Mesothelial cell of epicardium (in vitro differentiated cells): ENCODE results near the gene ELK3. TPM values are rescaled to one million over a fixed set of nuclear protein-coding genes. Genes with fewer than 3 reads are reported as not detected.
A peak's percentile ranks its signal among the peaks of the same experiment; 100 is the strongest.

Experiments
- DNase-seq, 2 experiments: peaks; one replicate each; pipeline ENCODE4 v3.0.0; 2021; ENCODE audit warnings: low spot score in 2 of 2; ENCODE audit not compliant: unreplicated experiment in 2 of 2
- H3K27ac Mint-ChIP-seq: 2 replicates; pipeline ENCODE4 v1.8.0; 2021; ENCODE audit warnings: mixed read lengths
- H3K27me3 Mint-ChIP-seq: 2 replicates; pipeline ENCODE4 v1.8.0; 2021; ENCODE audit warnings: low read depth, mixed read lengths
- H3K36me3 Mint-ChIP-seq: 2 replicates; pipeline ENCODE4 v1.8.0; 2021; ENCODE audit warnings: mixed read lengths
- H3K4me1 Mint-ChIP-seq: 2 replicates; pipeline ENCODE4 v1.8.0; 2021; ENCODE audit warnings: mixed read lengths
- H3K4me3 Mint-ChIP-seq: 2 replicates; pipeline ENCODE4 v1.8.0; 2021; ENCODE audit warnings: mild to moderate bottlenecking, moderate library complexity, mixed read lengths
- H3K9me3 Mint-ChIP-seq: 2 replicates; pipeline ENCODE4 v1.8.0; 2021; ENCODE audit warnings: mixed read lengths
- total RNA-seq: library from RNA; stranded (reverse); gene quantifications from 3 replicates; pipeline ENCODE4 v1.2.1, GENCODE V29; 2021
- TF ChIP-seq, protein P1 (sequence below): fragments of 200-600 bp; sonication (generic); IDR thresholded peaks from one replicate; pipeline ENCODE4 v1.5.0; 2021; ENCODE audit warnings: antibody characterized with exemption; ENCODE audit not compliant: unreplicated experiment

The ELK3 gene
- total RNA-seq, 1 donor from 2014 or later, result 27.2 TPM

GRCh38 chr12:96194971-96195844, 1.0 kb downstream of the ELK3 start:
- Mint-ChIP-seq H3K4me3 (peak overlapping the region; percentile 93), H3K27me3 (no peaks in the 10 kb centered on the region), H3K36me3 (no peaks in the 10 kb centered on the region), H3K4me1 (peaks cover 20% of the 10 kb centered on the region), H3K27ac (peak overlapping the region; percentile 98), H3K9me3 (no peaks in the 10 kb centered on the region)
- peak in 1 of 2 experiments; percentile 54 for DNase-seq
- TF ChIP-seq, protein P1, sequence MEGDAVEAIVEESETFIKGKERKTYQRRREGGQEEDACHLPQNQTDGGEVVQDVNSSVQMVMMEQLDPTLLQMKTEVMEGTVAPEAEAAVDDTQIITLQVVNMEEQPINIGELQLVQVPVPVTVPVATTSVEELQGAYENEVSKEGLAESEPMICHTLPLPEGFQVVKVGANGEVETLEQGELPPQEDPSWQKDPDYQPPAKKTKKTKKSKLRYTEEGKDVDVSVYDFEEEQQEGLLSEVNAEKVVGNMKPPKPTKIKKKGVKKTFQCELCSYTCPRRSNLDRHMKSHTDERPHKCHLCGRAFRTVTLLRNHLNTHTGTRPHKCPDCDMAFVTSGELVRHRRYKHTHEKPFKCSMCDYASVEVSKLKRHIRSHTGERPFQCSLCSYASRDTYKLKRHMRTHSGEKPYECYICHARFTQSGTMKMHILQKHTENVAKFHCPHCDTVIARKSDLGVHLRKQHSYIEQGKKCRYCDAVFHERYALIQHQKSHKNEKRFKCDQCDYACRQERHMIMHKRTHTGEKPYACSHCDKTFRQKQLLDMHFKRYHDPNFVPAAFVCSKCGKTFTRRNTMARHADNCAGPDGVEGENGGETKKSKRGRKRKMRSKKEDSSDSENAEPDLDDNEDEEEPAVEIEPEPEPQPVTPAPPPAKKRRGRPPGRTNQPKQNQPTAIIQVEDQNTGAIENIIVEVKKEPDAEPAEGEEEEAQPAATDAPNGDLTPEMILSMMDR, result no peak

- Mint-ChIP-seq H3K4me3 (peak overlapping the region; percentile 93), H3K36me3 (no peaks in the 10 kb centered on the region), H3K27ac (peak overlapping the region; percentile 98), H3K4me1 (peaks cover 20% of the 10 kb centered on the region), H3K9me3 (no peaks in the 10 kb centered on the region), H3K27me3 (no peaks in the 10 kb centered on the region)
- DNase-seq, result peak in 1 of 2 experiments; percentile 45
- TF ChIP-seq, protein P1, result no peak
These were observed 1.8 kb downstream of the ELK3 start for GRCh38 chr12:96195845-96196451.

DNA sequence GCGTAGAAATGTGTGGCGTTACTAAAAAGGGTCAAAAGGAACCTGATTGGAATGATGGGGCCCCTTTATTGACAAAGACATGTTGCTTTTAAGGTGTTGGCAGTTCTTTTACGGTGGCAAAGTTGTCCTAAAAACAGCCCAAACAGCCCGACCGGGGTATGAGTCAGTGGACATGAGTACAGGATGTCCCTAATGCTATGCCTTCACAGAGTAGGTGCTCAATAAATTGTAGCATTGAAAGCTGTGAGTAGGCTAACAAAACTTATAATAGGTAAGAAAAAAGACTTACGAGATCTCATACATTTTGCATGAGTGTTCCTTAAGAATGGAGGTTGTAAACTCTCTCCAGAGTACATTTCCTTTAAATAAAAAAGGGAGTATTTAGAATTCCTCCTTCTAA, 2.6 kb downstream of the ELK3 start:
- Mint-ChIP-seq H3K4me1 (peaks cover 20% of the 10 kb centered on the region), H3K27me3 (no peaks in the 10 kb centered on the region), H3K36me3 (no peaks in the 10 kb centered on the region), H3K9me3 (no peaks in the 10 kb centered on the region), H3K27ac (no peak overlapping the region), H3K4me3 (peak overlapping the region; percentile 93)
- TF ChIP-seq, protein P1, result no peak
- DNase-seq, result no peak

DNA sequence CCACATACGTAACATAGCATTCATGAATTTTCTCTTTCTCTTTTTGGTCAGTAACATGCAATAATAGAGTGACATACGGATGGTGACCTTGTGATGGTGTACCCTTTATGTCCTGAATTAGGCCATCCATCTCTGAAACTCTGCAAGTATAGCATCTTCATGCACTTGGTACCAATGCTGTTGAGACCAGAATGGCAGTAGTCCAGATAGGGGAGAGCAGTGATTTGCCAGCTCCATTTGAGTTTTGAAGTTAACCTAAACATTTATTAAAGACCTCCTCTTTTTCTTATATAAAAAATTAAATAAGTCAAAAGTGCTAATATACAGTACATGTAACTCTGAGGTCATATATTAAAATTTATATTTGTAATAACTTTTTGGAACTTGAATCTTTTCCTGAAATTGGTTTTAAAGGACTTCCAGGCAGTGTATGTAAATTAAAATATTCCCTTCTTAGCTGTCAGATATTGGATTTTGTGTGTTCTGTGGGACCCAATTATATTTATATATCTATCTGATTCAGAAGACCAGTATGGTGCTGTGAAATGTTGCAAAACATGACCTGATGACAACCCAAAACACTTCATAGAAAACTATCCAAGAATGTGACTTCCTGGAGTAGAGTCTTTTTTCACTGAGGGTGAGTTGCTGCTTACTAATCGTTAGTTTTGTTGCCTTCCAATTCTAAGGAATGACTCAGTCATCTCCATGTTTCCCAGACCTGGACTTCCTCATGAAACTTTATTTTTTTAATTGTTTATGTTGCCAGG, 3.5 kb downstream of the ELK3 start:
- Mint-ChIP-seq H3K4me3 (no peak overlapping the region), H3K9me3 (no peaks in the 10 kb centered on the region), H3K36me3 (no peaks in the 10 kb centered on the region), H3K4me1 (peaks cover 20% of the 10 kb centered on the region), H3K27me3 (no peaks in the 10 kb centered on the region), H3K27ac (peak overlapping the region; percentile 34)
- TF ChIP-seq, protein P1, result no peak
- no peak for DNase-seq

GRCh38 chr12:96198965-96199364, 4.8 kb downstream of the ELK3 start:
- no peaks in the 10 kb centered on the region for H3K9me3 Mint-ChIP-seq
- peak overlapping the region; percentile 2 for H3K27ac Mint-ChIP-seq
- DNase-seq, result no peak
- H3K27me3 Mint-ChIP-seq, result no peaks in the 10 kb centered on the region
- TF ChIP-seq, protein P1, result no peak
- H3K36me3 Mint-ChIP-seq, result no peaks in the 10 kb centered on the region
- H3K4me3 Mint-ChIP-seq, result no peak overlapping the region
- H3K4me1 Mint-ChIP-seq, result peaks cover 20% of the 10 kb centered on the region
